Cardiac fibroblast (primary cell): ENCODE data around the gene RIMKLA.

Experiments
- DNase-seq, 2 donors: peaks; one replicate each; pipeline versions ENCODE4 v3.0.0 to v3.0.0-alpha.2; 2010; ENCODE audit warnings: low read depth in 2 of 2
- H3K4me3 ChIP-seq, 2 donors: replicated peaks in 1 of 2; 1 replicate in 1 of 2; 2 replicates in 1 of 2; pipeline ENCODE4 v1.5.1; 2011; ENCODE audit warnings: low read depth in 2 of 2, low read length in 2 of 2, mild to moderate bottlenecking in 2 of 2, moderate library complexity in 1 of 2
- TF ChIP-seq, protein P1 (sequence below): IDR thresholded peaks from one replicate; pipeline ENCODE4 v1.5.1; 2011; ENCODE audit warnings: low read depth, mild to moderate bottlenecking, low read length, inconsistent platforms

Gene RIMKLA

GRCh38 chr1:42335809-42336518 is 44.6 kb upstream of the RIMKLA start:
- DNase-seq: peak; percentile 70 to 78
- TF ChIP-seq, protein P1, sequence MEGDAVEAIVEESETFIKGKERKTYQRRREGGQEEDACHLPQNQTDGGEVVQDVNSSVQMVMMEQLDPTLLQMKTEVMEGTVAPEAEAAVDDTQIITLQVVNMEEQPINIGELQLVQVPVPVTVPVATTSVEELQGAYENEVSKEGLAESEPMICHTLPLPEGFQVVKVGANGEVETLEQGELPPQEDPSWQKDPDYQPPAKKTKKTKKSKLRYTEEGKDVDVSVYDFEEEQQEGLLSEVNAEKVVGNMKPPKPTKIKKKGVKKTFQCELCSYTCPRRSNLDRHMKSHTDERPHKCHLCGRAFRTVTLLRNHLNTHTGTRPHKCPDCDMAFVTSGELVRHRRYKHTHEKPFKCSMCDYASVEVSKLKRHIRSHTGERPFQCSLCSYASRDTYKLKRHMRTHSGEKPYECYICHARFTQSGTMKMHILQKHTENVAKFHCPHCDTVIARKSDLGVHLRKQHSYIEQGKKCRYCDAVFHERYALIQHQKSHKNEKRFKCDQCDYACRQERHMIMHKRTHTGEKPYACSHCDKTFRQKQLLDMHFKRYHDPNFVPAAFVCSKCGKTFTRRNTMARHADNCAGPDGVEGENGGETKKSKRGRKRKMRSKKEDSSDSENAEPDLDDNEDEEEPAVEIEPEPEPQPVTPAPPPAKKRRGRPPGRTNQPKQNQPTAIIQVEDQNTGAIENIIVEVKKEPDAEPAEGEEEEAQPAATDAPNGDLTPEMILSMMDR: no peak
- peak overlapping the region; percentile 90 to 99 for H3K4me3 ChIP-seq

DNA sequence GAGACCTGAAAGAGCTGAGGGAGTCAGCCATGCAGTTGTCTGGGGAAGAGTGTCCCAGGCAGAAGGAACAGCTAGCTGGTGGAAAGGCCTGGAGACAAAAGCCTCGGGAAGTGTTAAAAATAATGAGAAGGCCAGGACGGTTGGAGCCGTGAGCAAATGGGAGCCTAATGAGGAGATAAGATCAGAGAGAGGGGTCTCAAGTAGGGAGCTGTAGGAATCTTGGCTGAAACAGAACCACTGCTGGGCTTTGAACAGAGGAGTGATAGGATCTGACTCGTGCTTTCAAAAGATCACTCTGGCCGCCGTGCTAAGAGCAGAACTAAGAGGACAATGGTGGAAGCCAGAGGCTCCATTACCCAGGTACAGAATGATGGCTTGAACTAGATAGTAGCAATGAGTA is 43.6 kb upstream of the RIMKLA start:
- TF ChIP-seq, protein P1: no peak
- no peak for DNase-seq
- no peak overlapping the region for H3K4me3 ChIP-seq

DNA sequence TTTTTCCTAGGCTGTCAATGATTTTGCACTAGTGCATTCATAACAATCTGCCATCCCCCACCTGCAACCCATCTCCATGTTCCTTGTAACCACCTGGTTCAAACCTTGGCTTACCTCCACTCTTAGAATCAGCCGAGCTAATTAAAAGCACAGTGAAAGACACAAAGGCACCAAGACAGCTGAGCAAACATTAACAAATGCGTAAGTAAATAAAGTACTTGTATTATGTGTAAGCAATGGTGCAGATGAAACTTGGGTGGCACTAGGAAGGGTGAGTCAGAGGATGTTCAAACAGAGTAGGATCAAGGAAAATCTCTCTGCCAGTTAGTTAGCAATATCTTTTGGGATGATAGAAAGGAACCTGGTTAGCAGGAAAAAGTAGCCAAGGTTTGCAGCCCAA is 40.5 kb upstream of the RIMKLA start:
- TF ChIP-seq, protein P1: no peak
- no peak overlapping the region for H3K4me3 ChIP-seq
- DNase-seq: peak in 1 of 2 donors; percentile 19

- no peak overlapping the region for H3K4me3 ChIP-seq
- DNase-seq: no peak
- TF ChIP-seq, protein P1: no peak
These were observed 39.7 kb upstream of the RIMKLA start for GRCh38 chr1:42340901-42341300.

DNA sequence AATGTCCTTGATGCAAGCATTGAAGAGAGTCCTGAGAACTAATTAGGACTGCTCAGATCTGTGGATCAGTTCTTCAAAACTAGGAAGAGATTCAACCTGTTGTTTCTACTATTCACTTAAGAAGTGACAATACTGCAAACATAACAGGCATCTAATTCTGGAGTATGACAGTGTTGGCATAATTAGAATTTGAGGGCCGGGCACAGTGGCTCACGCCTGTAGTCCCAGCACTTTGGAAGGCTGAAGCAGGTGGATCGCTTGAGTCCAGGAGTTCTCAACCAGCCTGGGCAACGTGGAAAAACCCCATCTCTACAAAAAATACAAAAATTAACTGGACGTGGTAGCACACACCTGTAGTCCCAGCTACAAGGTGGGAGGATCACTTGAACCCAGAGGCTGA is 37.5 kb upstream of the RIMKLA start:
- TF ChIP-seq, protein P1: no peak
- no peak overlapping the region for H3K4me3 ChIP-seq
- no peak for DNase-seq

- no peak for DNase-seq
- TF ChIP-seq, protein P1: no peak
- H3K4me3 ChIP-seq: no peak overlapping the region
These were observed 32.1 kb upstream of the RIMKLA start for GRCh38 chr1:42348498-42348897.

- H3K4me3 ChIP-seq: no peak overlapping the region
- DNase-seq: peak in 1 of 2 donors; percentile 27
These were observed 30.5 kb upstream of the RIMKLA start for GRCh38 chr1:42350086-42350485.

More at GRCh38 chr1:42350086-42350485, 30.5 kb upstream of the RIMKLA start:
- TF ChIP-seq, protein P1: no peak
